Stimulated activated CD8-positive, alpha-beta memory T cell treated with anti-CD3 and anti-CD28 coated beads, Interleukin-2, amount 100 ng/mL, for 1 hour (primary cell): ENCODE data around the gene GPR152.
"Not testable (repeated sequence)": the region's sequence is repeated elsewhere in the genome, so short reads cannot be mapped to it uniquely, and the experiment has no call there.

Source experiments
- DNase-seq, 2 donors: peaks; one replicate each; pipeline ENCODE4 v3.0.0-alpha.2; 2020; ENCODE audit warnings: low read depth in 2 of 2

The GPR152 gene

GRCh38 chr11:67439321-67440228 is 13.0 kb downstream of the GPR152 start:
- DNase-seq: no peak

- peak in 1 of 2 donors; percentile 57 for DNase-seq
These were observed 14.2 kb downstream of the GPR152 start for GRCh38 chr11:67438158-67438902.

GRCh38 chr11:67437809-67438157 is 14.7 kb downstream of the GPR152 start:
- DNase-seq: no peak

- peak; percentile 53 to 65 for DNase-seq
These were observed 15.3 kb downstream of the GPR152 start, which contains the start of gene PTPRCAP for GRCh38 chr11:67437082-67437808. PTPRCAP (minus strand) TSS chr11:67437682; CDS start chr11:67437619, 63 bp downstream.

- DNase-seq: no peak
These were observed 16.0 kb downstream of the GPR152 start for GRCh38 chr11:67436459-67437081.

- DNase-seq: no peak
These were observed 16.6 kb downstream of the GPR152 start for GRCh38 chr11:67435727-67436458.

GRCh38 chr11:67435031-67435726 is 17.4 kb downstream of the GPR152 start:
- no peak for DNase-seq

GRCh38 chr11:67434395-67434881 is 18.1 kb downstream of the GPR152 start:
- DNase-seq: no peak

- DNase-seq: no peak
These were observed 18.8 kb downstream of the GPR152 start for GRCh38 chr11:67433536-67434394.

GRCh38 chr11:67432655-67433349 is 19.7 kb downstream of the GPR152 start:
- DNase-seq: no peak

- no peak for DNase-seq
These were observed 20.9 kb downstream of the GPR152 start for GRCh38 chr11:67431346-67432249.

GRCh38 chr11:67429722-67430121 is 22.8 kb downstream of the GPR152 start:
- DNase-seq: no peak

GRCh38 chr11:67429038-67429668 is 23.4 kb downstream of the GPR152 start:
- no peak for DNase-seq

GRCh38 chr11:67428052-67429001 is 24.2 kb downstream of the GPR152 start, which contains the start of gene RPS6KB2:
RPS6KB2 (plus strand) TSS chr11:67428494; CDS start chr11:67428546, 52 bp downstream.
- peak; percentile 97 to 100 for DNase-seq

GRCh38 chr11:67427364-67427859 is 25.1 kb downstream of the GPR152 start:
- not testable (repeated sequence) for DNase-seq
